GM04503 (cell line): ENCODE data around the gene GALNT18.
A peak's percentile ranks its signal among the peaks of the same experiment; 100 is the strongest.
"Not testable (repeated sequence)": the region's sequence is repeated elsewhere in the genome, so short reads cannot be mapped to it uniquely, and the experiment has no call there.

ENCODE experiments used
- DNase-seq: peaks from one replicate; pipeline ENCODE4 v3.0.0-alpha.2; 2012; ENCODE audit warnings: low read depth

The GALNT18 gene

DNA sequence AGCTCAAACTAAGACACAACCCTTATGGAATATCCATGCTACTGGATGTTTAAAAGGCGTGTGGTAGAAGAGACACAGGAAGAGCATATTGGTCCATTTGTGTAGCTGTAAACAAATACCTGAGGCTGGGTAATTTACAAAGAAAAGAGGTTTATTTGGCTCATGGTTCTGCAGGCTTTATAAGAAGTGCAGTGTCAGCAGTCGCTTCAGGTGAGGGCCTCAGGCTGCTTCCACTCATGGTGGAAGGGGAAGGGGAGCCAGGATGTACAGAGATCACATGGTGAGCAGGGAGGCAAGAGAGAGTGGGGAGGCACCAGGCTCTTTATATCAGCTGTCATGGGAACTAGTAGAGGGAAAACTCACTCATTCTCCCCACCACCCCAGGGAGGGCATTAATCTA is 237.0 kb downstream of the GALNT18 start:
- DNase-seq = no peak

DNA sequence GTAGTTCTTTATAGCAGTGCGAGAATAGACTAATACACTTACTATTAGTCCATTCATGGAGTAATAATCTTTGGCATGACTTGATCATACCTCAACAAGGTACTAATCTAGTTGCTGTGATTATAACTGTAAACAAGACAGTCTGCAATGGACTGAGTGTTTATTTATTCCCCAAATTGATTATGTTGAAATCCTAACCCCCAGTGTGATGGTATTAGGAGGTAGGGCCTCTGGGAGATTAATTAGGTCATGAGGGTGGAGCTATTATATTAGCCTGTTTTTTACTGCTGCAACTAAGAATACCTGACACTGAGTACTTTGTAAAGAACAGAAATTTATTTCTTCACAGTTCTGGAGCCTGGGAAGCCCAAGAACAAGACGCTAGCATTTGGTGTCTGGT is 237.8 kb downstream of the GALNT18 start:
- no peak for DNase-seq

DNA sequence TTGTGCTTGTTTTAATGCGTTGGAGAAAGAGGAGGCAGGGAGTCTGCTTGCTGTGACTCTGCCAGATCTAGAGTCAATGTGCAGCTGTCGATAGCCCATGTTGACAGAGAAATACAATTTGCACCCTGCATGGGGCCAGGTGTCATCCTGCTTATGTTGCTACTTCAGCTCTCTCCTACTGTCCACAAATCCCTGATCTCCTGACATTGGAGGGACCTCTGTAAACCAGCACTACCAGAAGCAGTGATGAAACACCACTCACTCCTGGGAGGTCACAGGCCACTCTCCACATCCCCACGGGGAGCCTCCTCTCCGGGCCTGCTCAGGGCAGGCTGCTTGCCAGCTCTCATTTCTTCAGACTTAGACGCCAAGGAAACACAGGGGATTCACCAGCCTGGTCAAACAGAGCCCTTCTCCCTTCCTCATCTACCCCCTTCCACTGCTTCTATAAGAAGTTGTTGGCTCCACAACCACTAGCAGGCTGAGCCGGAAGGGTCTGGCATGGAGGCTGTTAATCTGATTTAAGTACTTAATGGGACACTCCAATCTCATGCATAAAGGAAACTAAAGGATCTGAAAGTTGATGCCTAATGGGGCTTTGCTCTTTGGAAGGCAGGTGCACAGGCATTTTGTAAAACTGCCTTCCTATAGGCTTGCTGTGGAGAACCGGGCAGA is 238.8 kb downstream of the GALNT18 start:
- DNase-seq = no peak

DNA sequence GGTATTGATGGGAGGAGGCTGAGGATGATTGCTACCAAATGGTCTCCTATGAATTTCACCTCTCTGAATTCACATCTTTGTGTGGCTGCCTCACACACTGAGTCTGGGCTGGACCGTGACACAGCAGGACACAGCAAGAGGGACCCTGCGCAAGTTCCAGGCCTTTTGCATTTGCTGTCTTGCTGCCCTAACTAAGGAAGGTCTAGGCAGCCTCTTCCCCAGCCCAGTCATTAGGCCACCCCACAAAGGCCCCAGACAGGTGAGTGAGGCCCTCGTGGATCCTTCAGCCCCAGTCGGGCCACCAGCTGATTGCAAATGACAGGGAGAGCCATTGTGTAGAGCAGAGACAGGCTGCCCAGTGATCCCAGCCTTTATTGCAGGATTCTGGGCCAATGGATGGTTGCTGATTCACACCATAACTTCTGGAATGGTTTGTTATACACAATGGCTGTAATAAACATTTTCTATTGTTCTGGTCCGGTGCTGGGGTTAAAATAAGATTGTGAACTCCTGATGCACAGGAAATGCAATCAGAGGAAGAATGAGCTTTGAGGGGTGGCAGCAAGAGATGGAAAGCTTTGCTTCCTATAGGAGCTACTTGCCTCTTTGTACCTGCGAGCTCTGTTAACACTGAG is 240.2 kb downstream of the GALNT18 start:
- no peak for DNase-seq

DNA sequence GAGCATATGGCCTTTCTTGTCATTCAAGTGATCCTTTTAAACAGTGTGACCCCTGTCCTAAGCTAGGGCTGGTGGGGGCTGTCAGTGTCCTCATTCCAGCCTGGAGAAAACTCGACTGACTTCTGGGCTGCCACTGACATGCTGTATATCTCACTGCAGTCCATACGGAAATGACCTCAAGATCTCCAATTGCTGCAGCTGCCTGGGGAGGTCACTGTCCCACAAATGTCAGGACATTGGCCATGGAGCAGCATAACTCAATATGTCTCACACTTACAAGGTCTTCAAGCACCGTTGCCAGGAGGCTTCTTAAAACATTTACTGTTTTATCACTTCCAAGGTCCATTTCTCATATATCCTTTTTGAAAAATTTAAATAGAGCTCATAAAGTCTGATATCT is 240.9 kb downstream of the GALNT18 start:
- no peak for DNase-seq

DNA sequence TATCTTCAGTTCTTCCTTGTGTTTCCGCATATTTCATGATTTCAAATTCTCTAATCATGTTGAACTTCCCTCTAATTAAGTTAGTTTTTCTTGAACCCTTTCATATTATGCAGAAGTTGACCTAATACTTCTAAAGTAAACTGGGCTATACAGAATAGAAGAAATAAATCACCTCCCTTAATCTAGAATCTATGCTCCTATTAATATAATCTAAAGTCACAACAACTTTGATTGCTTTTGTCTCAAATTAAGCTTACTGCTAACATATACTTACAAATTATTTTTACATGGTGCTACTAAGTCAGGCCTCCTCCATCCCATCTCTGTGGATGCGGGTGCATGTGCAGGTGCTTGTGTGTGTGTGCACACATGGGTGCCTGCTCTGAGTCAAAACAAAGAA is 241.5 kb downstream of the GALNT18 start:
- DNase-seq = no peak

DNA sequence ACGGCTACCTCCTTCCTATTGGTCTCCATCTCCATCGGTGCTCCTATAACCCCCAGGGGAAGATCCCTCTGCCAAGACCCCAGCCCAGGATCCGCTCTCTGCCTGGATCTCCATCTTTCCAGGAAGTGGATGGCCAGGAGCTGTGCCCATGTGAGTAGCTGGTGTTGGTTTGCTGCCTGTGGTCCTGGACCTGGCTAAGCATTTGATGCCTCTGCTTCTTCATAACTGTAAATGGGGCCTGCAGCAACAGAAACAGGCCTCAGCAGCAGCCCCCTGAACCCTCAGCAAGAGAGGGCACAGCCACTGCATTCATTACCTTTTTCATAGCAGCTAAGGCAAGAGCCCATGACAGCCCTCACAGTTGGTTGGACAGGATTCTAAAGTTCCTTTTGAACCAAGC is 242.1 kb downstream of the GALNT18 start:
- DNase-seq = no peak

DNA sequence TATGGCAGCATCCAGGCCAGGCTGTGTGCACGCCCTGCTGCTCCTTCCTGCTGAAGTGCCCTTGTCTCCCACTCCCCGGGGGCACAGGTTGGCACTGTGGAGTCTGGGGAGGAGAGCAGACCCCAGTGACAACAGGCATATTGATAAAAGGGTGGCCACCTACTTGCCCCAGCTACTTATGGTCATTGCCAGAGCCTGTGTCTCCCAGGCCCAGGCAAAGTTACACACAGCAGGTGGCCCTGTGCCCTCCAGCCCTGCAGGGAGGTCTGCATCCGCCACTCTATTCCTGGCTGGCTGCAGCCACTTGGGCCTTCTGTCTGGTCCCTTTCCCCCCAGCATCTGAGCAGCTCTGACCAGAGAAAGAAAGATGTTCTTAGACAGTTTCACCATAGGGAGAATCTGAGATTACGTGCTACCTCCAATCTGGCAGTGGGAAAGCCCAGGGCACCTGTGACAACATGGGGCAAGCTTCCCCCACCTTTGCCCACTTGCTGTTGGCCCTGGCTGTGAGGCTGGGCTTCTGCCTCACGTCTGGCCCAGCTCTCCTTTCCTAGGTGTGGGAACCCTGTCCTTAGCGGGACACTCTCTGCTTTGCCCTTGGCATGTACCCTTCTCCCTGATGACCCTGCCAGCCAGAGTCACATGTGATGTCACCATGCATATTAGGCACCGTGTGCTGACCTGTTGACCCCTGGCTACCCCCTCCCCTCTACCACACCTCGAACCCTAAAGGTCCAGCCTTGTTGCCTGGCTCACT is 243.4 kb downstream of the GALNT18 start:
- DNase-seq = no peak

DNA sequence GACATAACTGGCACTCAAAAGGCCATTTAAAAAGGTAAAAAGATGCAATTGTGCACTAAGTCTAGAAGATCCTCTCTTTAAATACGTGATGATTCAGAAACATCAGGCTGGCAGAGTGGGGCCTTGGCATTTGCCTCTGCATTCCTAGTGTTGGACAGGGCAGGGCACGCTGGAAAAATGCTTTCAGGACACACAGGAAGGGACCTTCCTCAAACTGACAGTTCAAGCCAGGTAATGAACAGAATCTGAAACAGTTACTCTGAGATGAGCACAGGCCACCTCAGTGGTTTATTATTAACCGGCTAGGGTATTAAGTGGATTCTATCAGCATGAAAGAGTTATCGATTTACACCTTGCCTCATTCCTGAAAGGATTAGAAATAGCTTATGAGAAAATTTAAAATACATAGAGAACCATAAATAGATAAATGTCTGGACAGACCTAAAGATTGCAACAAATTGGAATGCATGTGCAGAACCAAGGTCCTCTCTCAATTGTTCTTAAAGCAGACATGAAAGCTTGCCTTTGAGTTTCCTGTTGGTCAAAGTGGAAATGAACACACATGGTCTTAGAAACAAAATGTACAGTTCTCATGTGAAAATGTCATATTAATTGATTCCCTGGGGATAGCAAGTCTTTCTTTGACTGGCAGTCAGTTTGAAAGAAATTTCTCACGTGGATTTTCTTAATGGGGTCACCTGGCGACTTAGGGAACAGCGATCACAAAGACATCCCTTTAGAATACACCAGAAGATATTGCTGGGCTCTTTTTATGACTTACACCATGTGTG is 247.3 kb downstream of the GALNT18 start:
- no peak for DNase-seq

DNA sequence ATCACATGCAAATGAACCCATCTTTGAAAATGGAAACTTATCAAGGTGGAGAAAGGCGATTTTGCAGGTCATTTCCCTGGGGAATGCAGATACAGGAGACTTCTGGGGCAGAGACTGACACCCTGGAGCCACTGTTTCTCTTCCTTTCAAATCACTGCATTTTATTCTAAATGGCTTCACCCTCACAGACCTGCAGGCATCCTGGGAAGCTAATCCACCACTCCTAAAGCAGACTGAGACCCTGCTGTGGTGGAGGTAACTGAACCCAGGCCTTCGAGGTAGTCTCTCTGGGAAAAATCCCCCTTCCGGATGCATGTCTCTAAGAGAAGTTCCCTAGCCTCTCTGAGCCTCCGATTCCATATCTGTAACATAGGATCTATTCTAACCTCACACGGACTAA is 247.9 kb downstream of the GALNT18 start:
- no peak for DNase-seq

DNA sequence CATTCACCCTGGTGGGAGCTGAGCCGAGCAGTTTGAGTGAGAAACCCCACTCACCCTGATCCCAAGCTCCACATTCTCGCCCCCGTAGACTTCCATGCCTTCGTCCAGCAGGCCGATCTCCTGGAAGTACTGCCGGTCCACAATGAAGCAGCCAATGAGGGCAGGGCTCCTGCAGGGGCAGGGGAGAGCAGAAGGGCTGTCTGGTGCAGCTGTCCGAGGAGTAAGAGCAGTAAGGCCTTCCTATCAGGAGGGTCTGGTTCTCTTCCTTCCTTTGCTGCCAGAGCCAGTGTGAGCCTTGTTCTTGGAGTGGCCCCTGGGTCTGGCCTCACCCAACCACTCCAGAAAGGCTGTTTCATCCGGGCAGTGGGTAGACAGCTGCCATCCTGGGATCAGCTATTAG is 249.3 kb downstream of the GALNT18 start:
- DNase-seq = no peak

DNA sequence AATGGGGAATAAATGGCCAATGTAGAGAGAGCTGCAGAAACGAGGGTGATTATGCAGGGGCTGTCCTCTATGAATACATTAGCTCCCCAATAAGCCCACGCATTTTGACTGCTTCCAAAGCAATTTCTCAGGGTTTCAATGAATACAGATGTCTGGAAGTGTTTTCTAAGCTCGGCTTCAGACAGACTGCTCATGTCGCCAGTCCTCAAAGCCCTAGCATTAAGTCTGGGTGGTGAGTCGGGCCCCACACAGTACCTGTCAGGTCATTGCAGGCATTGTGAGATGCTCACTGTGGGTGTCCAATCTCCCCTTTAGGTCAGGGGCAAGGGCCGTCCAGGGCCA is 250.9 kb downstream of the GALNT18 start:
- DNase-seq = no peak

DNA sequence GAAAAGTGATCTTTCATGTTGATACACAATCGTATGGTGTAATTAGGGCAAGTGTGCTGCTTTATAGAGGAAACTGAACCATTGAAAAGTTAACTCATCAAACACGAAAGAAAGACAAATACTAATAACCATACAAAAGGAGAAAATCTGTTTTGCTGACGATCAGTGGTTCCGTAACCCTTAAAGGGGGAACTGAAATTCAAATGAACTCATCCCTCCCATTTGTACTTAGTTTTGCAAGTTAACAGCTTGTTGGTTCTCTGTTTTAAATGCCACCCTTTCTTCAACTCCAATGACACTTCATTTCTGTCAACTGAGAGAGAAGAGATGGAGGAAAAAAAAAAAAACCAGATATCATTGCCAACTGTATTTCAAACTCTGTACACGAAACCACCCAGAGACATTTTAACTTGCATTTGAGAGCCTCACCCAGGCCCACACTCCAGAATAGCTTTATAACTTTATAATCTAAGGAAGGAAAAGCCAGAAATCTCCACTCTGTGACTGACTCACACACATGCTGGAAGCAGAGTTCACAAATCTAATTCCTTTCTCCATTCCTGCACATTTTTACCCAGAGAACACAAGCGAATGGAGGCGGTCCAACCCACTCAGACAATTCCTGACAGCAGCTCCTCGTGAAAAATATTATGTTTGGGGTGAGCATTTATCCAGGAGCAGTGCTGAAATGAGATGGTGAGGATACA is 251.4 kb downstream of the GALNT18 start:
- DNase-seq = no peak

DNA sequence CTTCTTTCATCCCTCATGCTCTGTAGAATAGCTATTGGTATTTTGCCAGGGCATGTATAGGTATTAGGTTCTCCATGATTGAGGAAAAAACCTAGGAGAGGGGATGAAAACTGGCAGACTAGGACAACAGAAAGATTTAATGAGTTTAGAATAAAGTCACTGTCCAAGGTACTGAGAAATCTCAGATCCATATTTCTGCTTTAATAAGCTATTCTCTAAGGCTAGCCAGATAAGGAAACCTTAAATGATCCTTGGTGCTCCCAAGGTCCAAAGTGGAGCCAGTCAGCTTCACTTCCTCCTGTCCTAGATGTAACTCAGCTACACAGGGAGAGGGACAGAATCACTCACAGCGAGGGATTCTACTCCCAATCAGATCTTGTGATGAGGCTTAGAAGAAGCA is 255.0 kb downstream of the GALNT18 start:
- DNase-seq = no peak

DNA sequence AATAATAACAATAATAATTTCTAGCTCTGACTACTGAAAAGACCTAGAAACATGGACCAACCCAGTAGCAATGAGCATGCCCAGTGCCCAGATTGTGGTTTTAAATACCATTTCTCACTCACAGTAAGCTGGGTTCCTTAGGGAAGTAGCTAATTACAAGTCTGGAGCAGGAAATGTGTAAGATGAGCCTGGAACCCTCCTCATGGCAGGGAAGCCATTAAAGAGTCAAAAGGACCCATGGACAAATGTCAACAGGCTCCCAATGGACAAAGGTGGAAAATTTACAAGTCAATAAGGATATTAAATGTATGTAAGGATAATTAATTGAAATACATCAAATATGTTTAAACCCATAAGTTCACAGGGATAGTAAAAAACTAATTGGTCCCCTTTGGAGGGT is 258.1 kb downstream of the GALNT18 start:
- no peak for DNase-seq

DNA sequence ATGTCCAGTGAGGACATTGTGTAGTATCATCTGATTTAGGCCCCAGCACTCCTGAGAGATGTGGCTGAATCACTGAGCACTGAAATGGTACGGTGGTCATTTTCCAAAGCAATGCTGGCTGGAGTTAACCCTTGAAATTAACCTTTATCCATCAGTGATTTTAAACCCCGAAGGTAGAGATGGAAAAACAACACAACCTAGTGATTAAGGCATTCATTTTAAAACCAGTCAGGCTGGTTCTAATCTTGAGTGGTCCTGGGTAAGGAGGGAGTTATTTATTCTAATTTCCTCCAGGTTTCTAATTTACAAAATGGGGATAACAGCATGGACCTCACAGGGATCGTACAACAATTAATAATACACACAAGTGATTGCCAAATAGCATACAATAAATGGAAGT is 262.2 kb downstream of the GALNT18 start:
- no peak for DNase-seq

DNA sequence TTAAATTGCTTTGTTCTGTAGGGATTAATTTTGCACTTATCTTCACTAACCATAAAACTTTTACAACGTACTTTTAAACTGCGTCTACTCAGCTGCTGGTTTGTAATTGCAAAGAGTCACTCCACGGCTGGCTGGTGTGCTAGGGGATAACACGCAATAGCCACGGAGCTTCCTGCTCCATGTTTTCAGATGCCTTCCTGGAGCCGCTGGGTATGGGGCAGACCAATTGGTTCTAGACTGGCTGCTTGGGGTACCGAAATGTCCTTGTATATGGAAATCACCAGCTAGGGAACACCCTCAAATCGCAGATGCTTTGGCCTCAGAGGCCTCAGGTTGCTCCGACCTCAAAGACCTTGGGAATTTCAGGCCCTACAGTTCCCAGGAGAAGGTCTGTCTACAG is 265.0 kb downstream of the GALNT18 start:
- DNase-seq = no peak

DNA sequence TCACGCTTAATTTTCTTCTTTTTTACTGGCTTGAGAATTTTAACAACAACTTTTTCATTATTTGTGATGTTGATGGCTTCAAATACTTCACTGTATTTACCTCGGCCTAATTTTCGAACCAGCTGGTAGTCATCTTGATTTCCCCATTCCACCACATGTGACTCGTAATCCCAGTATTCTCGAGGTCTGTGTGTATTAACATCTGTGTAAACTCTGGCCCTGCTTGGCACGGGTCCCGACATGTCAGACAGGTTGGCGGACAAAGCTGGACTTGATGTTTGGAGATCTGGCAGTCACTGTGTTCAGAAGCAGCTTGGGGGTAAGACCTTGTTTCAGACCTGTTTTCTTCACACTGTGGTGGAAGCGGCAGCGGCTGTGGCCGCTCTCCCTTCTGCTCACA is 268.9 kb downstream of the GALNT18 start, which contains the start of gene CSNK2A3:
Gene CSNK2A3, minus strand, starts transcription at position 373 of the 400 bp plus-strand sequence. Its CDS starts 131 bp downstream, at position 242.
- not testable (repeated sequence) for DNase-seq

DNA sequence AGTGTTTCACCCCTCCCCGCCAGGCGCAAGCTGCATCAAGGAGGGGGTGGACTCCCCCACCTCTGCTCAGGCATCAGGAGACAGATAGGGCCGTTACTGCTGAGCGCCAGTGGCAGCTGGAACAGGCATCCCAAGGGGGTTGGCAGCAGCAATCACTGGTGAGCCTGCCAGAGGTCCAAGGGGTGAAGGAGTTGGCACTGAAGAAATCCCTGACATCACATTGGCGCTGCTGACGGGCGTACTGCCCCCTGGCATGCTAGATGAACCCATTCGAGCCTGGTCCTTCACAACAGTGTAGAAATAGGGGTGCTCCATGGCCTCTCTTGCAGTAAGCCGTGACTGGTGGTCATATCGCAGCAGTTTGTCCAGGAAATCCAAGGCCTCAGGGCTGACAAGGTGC is 270.0 kb downstream of the GALNT18 start:
- DNase-seq = not testable (repeated sequence)

DNA sequence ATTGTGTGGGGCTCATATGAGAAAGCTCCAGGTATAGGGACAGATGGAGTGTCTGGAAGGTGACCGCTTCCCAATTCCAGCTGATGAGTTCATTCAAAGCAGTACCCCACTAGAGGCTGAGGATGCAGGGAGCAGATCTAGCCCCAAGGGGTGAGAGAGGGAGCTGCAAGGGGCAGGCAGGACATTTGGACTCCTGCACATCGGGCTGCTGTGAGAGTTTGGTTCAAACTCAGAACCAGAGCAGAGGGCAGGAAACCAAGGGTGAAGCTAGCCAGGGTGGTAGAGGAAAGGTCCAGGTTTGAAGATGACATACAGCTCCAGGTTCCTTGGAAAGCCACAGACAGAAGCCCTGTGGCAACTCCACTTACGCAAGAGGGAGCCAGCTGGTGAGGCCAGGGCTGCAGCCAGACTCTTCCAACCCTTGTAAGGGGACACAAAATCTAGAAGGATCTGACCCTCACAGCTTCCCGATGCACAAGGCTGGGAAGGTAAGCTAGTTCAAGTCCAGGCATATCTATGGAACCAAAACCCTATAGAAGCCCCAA is 270.7 kb downstream of the GALNT18 start:
- no peak for DNase-seq

DNA sequence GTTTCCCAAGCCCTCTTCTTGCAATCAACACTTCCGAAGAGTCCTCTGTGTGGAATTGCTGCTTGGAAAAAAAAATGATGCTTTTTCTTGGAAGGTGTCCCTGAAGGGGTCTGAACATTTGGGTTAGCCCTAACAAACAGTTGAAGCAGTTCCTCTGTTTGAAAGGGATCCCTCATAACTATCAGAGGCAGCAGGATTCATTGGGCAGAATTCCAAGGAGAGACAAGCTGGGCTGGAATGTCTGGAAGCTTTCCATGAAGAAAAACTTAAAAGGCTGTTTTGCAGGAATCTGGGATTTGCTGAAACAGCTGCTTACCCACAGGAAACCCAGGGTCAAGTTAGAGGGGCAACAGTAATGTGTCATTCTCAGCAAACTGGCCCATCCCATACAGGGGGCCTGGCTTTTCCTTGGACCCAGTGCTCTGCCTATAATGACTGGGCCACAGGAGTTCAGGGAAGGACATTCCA is 271.9 kb downstream of the GALNT18 start:
- peak; percentile 25 for DNase-seq
